ENCODE data around the gene CFAP74.

DNA sequence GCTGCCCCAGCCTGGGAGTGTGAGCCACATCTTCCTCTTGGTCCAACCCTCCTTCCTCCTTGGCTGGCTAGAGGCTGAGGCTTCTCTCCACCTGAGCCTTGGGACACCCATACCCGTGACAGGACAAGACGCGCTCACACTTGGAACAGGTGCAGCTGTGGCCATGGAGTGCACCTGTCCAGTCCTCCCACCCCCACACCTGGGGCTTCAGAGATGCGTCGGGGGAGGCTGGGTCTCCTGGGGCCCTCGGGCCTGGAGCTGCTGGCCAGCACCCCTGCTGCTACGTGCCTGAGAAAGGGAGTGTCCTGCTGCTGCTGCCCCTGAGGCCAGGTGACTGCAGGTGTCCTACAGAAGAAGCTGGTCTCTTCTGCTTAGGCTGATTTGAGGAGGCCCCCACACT lies 47.5 kb downstream of the CFAP74 start:
- TF ChIP-seq CTCF (IDR thresholded peaks at IDR 0.05) = no peak
- TF ChIP-seq POLR2A (IDR thresholded peaks at IDR 0.05) = no peak
